Endothelial cell of umbilical vein (primary cell): ENCODE data around the gene NEDD4L. TPM values are rescaled to one million over a fixed set of nuclear protein-coding genes. Genes with fewer than 3 reads are reported as not detected.

Experiments
- BruUV-seq: library from RNA; stranded (reverse); fragments of 400-500 nt; replicated peaks from 2 replicates; lab custom pipeline; 2021; lab: Mats Ljungman, UMichigan
- CTCF ChIA-PET: fragments of 300-600, 350-600 bp; sonication (Branson Sonifier 250); formaldehyde crosslinking; loops from one replicate; lab custom pipeline; 2021; ENCODE audit warnings: antibody characterized with exemption, inconsistent platforms; lab: Charles Lee
- POLR2A ChIA-PET: fragments of 300-600, 350-600 bp; sonication (Branson Sonifier 250); formaldehyde crosslinking; loops from one replicate; lab custom pipeline; 2021; ENCODE audit warnings: antibody characterized with exemption, inconsistent platforms; lab: Charles Lee
- DNase-seq: peaks from one replicate; pipeline ENCODE4 v3.0.0-alpha.2; 2011; ENCODE audit warnings: low read depth, low spot score
- FAIRE-seq: peaks from 2 replicates; lab custom pipeline; 2011; peaks lifted over from hg19 to GRCh38; lab: Jason Lieb, UNC
- H2AFZ ChIP-seq: 2 replicates; pipeline ENCODE4 v1.6.0; 2012; ENCODE audit warnings: low read depth, low read length, control low read depth, inconsistent platforms
- H3K27ac ChIP-seq: 2 replicates; pipeline ENCODE4 v1.5.1; 2011; ENCODE audit warnings: low read depth, mild to moderate bottlenecking, control low read depth, low read length, moderate library complexity; ENCODE audit not compliant: insufficient read depth
- H3K27me3 ChIP-seq, 2 experiments: 2 replicates each; pipeline versions ENCODE4 v1.6.0 to v1.6.1; 2011; ENCODE audit warnings: low read length in 2 of 2, mixed read lengths in 1 of 2; ENCODE audit not compliant: control insufficient read depth in 2 of 2, insufficient read depth in 2 of 2
- H3K36me3 ChIP-seq, 2 experiments: 2 replicates in 1 of 2; 3 replicates in 1 of 2; pipeline ENCODE4 v1.5.1; 2011; ENCODE audit warnings: low read length in 2 of 2, mild to moderate bottlenecking in 1 of 2, moderate library complexity in 1 of 2; ENCODE audit not compliant: control insufficient read depth in 2 of 2, insufficient read depth in 2 of 2; ENCODE audit errors: extremely low read depth in 1 of 2
- H3K4me1 ChIP-seq: 3 replicates; pipeline ENCODE4 v1.5.1; 2011; ENCODE audit warnings: mild to moderate bottlenecking, low read length; ENCODE audit not compliant: control insufficient read depth, insufficient read depth; ENCODE audit errors: extremely low read depth
- H3K4me2 ChIP-seq: 2 replicates; pipeline ENCODE4 v1.6.1; 2011; ENCODE audit warnings: low read length, control low read depth, mixed read lengths; ENCODE audit not compliant: insufficient read depth
- H3K4me3 ChIP-seq, 3 experiments: fragments of 200-600 bp in 1 of 3; sonication (generic), shearing (Covaris generic) in 1 of 3; replicated peaks in 1 of 3; 2 replicates each; pipeline ENCODE4 v1.5.1; 2011 to 2016; ENCODE audit warnings: control low read depth in 3 of 3, low read length in 3 of 3, mild to moderate bottlenecking in 2 of 3, inconsistent platforms in 1 of 3, low read depth in 1 of 3, moderate library complexity in 1 of 3; ENCODE audit not compliant: insufficient read depth in 1 of 3
- H3K79me2 ChIP-seq: 2 replicates; pipeline ENCODE4 v1.6.0; 2012; ENCODE audit warnings: low read length, inconsistent platforms; ENCODE audit not compliant: control insufficient read depth, insufficient read depth
- H3K9ac ChIP-seq: replicated peaks from 2 replicates; pipeline ENCODE3; 2011; ENCODE audit warnings: low read length, control low read depth; ENCODE audit not compliant: insufficient read depth; ENCODE audit errors: extremely low read depth
- H3K9me1 ChIP-seq: replicated peaks from 3 replicates; pipeline ENCODE4 v1.6.0; 2011; ENCODE audit warnings: mild to moderate bottlenecking, low read length; ENCODE audit not compliant: control insufficient read depth, insufficient read depth; ENCODE audit errors: extremely low read depth
- H3K9me3 ChIP-seq: replicated peaks from 2 replicates; pipeline ENCODE4 v1.5.1; 2012; ENCODE audit warnings: low read length, inconsistent platforms; ENCODE audit not compliant: control insufficient read depth, insufficient read depth
- H4K20me1 ChIP-seq: replicated peaks from 2 replicates; pipeline ENCODE3; 2011; ENCODE audit warnings: mild to moderate bottlenecking, low read length; ENCODE audit not compliant: control insufficient read depth, insufficient read depth; ENCODE audit errors: extremely low read depth
- EZH2 ChIP-seq: IDR thresholded peaks from 2 replicates; pipeline ENCODE4 v1.6.1; 2012; ENCODE audit warnings: borderline replicate concordance, low read depth, mild to moderate bottlenecking, moderate library complexity, low read length, inconsistent platforms; ENCODE audit not compliant: severe bottlenecking
- FOS ChIP-seq: IDR thresholded peaks from 2 replicates; pipeline ENCODE4 v1.6.1; 2011; ENCODE audit warnings: mild to moderate bottlenecking, low read length, moderate library complexity, borderline replicate concordance; ENCODE audit not compliant: insufficient read depth
- GATA2 ChIP-seq: IDR thresholded peaks from 2 replicates; pipeline ENCODE4 v1.7.0; 2011; ENCODE audit warnings: low read depth, mild to moderate bottlenecking, moderate library complexity, mixed read lengths, low read length; ENCODE audit not compliant: insufficient read length, insufficient read depth
- JUN ChIP-seq: IDR thresholded peaks from 2 replicates; pipeline ENCODE4 v1.6.1; 2011; ENCODE audit warnings: borderline replicate concordance, low read depth; ENCODE audit not compliant: insufficient read length, insufficient read depth
- MYC ChIP-seq: IDR thresholded peaks from one replicate; pipeline ENCODE4 v1.6.1; 2011; ENCODE audit warnings: mild to moderate bottlenecking, low read depth, low read length
- POLR2A ChIP-seq: IDR thresholded peaks from 2 replicates; pipeline ENCODE4 v1.6.1; 2012; ENCODE audit warnings: low read depth, mild to moderate bottlenecking, control low read depth, low read length
- POLR2AphosphoS5 ChIP-seq: IDR thresholded peaks from 2 replicates; pipeline ENCODE4 v1.6.1; 2012; ENCODE audit warnings: low read depth, mild to moderate bottlenecking, control low read depth, low read length, moderate library complexity; ENCODE audit not compliant: insufficient read depth
- dilution Hi-C: fragments of 300-500 bp; cut with MboI; formaldehyde crosslinking; loops from one replicate; pipeline ENCODE4 v1.15.0; 2019; ENCODE audit warnings: low sequenced_read_pairs; ENCODE audit not compliant: extremely low pct_ligation_motif_present
- intact Hi-C: fragments of 100-400 bp; cut with micrococcal nuclease; formaldehyde crosslinking; loops from one replicate; pipeline ENCODE4 v1.10.0; 2022
- polyA plus RNA-seq, 4 experiments: library from polyadenylated mRNA; depleted of rRNA in 3 of 4; stranded (reverse) in 3 of 4; unstranded in 1 of 4; fragments of >200 nt; gene quantifications; 2 replicates each; pipeline versions ENCODE4 v1.2.1 to v1.2.3, GENCODE V29; 2011 to 2012; ENCODE audit warnings: missing spikeins in 1 of 4
- total RNA-seq: library from RNA; stranded (reverse); gene quantifications from 2 replicates; pipeline ENCODE4 v1.2.3, GENCODE V29; 2021
- TF ChIP-seq, protein P1 (sequence below), 2 donors: IDR thresholded peaks; 1 replicate in 1 of 2; 2 replicates in 1 of 2; pipeline ENCODE4 v1.5.1; 2011; ENCODE audit warnings: low read length in 2 of 2, mild to moderate bottlenecking in 2 of 2, moderate library complexity in 2 of 2, control low read depth in 1 of 2, inconsistent platforms in 1 of 2, low read depth in 1 of 2; ENCODE audit not compliant: insufficient read depth in 1 of 2; ENCODE audit errors: extremely low read depth in 1 of 2
- TF ChIP-seq, protein P2 (sequence below): IDR thresholded peaks from 2 replicates; pipeline ENCODE4 v1.6.1; 2011; ENCODE audit not compliant: insufficient read depth, insufficient read length

Gene NEDD4L
- total and polyA plus RNA-seq, 2 donors (not counting 3 experiments of a cell fraction or from before 2014, with no cell fraction given) = 20.5 to 78.9 TPM

DNA sequence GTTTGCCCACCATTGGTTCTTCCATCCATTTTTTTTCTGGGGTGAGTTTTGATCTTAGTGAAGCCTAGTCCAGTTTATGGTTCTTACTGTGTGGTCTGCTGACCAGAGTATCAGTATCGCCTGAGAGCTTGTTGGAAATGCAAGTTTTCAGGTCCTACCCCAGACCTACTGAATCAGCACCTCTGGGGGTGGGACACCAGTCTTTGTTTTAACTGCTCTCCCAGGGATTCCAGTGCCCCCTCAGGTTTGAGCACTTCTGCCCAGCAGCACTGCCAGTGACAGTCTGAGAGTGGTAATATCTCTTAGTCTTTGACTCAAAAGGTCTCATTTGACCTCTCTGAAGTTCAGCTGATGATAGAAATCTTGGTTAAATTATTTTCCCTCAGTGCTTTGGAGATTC lies 315.6 kb downstream of the NEDD4L start:
- dilution Hi-C loops = no loop called here
- no peak for FAIRE-seq
- no peak overlapping the region for H3K9ac ChIP-seq

More for the DNA sequence above, 315.6 kb downstream of the NEDD4L start:
- DNase-seq = no peak
- Histone ChIP-seq H3K79me2 (no peaks in the 10 kb centered on the region), H3K27ac (no peak overlapping the region), H3K4me2 (no peak overlapping the region), H4K20me1 (no peaks in the 10 kb centered on the region), H3K4me1 (peaks cover 13% of the 10 kb centered on the region), H3K27me3 (no peaks in the 10 kb centered on the region), H3K36me3 (no peaks in the 10 kb centered on the region), H2AFZ (no peak overlapping the region), H3K9me1 (no peaks in the 10 kb centered on the region), H3K9me3 (no peaks in the 10 kb centered on the region), H3K4me3 (no peak overlapping the region)
- ChIA-PET POLR2A (no interaction called here), CTCF (interaction anchor here (1.6 kb wide), 1 partner anchor 179 kb away, joined by 3 read pairs; no protein-coding TSS in a partner anchor)
- TF ChIP-seq JUN = no peak
- no peak for TF ChIP-seq EZH2
- TF ChIP-seq MYC = no peak
- TF ChIP-seq FOS = no peak
- TF ChIP-seq, protein P1, sequence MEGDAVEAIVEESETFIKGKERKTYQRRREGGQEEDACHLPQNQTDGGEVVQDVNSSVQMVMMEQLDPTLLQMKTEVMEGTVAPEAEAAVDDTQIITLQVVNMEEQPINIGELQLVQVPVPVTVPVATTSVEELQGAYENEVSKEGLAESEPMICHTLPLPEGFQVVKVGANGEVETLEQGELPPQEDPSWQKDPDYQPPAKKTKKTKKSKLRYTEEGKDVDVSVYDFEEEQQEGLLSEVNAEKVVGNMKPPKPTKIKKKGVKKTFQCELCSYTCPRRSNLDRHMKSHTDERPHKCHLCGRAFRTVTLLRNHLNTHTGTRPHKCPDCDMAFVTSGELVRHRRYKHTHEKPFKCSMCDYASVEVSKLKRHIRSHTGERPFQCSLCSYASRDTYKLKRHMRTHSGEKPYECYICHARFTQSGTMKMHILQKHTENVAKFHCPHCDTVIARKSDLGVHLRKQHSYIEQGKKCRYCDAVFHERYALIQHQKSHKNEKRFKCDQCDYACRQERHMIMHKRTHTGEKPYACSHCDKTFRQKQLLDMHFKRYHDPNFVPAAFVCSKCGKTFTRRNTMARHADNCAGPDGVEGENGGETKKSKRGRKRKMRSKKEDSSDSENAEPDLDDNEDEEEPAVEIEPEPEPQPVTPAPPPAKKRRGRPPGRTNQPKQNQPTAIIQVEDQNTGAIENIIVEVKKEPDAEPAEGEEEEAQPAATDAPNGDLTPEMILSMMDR (IDR thresholded peaks at IDR 0.05; ENCODE audit: extremely low read depth in 1 of 2, insufficient read depth in 1 of 2, low read depth in 1 of 2, low read length in 2 of 2) = no peak
- TF ChIP-seq POLR2AphosphoS5 = no peak
- no peak for TF ChIP-seq GATA2
- no peak for TF ChIP-seq POLR2A
- TF ChIP-seq, protein P2, sequence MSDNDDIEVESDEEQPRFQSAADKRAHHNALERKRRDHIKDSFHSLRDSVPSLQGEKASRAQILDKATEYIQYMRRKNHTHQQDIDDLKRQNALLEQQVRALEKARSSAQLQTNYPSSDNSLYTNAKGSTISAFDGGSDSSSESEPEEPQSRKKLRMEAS = no peak
- intact Hi-C loops = no loop called here
- BruUV-seq = no TSS peak
